C4-2B (cell line): ENCODE measurements around the gene DYNLT3.

Experiments
- H3K27ac ChIP-seq: fragments of 450-650 bp; 2 replicates; pipeline ENCODE4 v1.5.1; 2017
- CTCF ChIP-seq: fragments of 450-650 bp; conservative IDR thresholded peaks from 2 replicates; pipeline ENCODE4 v1.5.1; 2017; ENCODE audit warnings: mild to moderate bottlenecking
- ZFX ChIP-seq: fragments of 450-650 bp; IDR thresholded peaks from 2 replicates; pipeline ENCODE4 v1.6.1; 2017

DYNLT3 gene

GRCh38 chrX:37796310-37796709, 51.1 kb downstream of the DYNLT3 start:
- TF ChIP-seq ZFX (no peak), CTCF (no peak)
- H3K27ac ChIP-seq: no peak overlapping the region
